ENCODE measurements around the gene KCNC1. TPM values are rescaled to one million over a fixed set of nuclear protein-coding genes. Genes with fewer than 3 reads are reported as not detected.

KCNC1 gene
- total RNA-seq, 2 donors from 2014 or later = not detected

- peak overlapping the region in 1 of 2 donors; percentile 22 for H3K27ac ChIP-seq
- H3K27me3 ChIP-seq (replicated peaks; ENCODE audit: insufficient read depth) = no peaks in the 10 kb centered on the region
- peak overlapping the region; percentile 1 for H3K4me3 ChIP-seq
- H3K36me3 ChIP-seq = no peaks in the 10 kb centered on the region
- no peaks in the 10 kb centered on the region for H3K9me3 ChIP-seq
- DNase-seq (ENCODE audit: low spot score) = peak; percentile 52
- no peak for TF ChIP-seq CTCF (IDR thresholded peaks at IDR 0.05)
- no peak for ATAC-seq (ENCODE audit: insufficient number of reproducible peaks, low FRiP score, low read depth)
- peaks cover 7 to 17% of the 10 kb centered on the region in 2 donors for H3K4me1 ChIP-seq (ENCODE audit: control insufficient read depth in 1 of 2, low read depth in 2 of 2)
These were observed 93.8 kb downstream of the KCNC1 start for GRCh38 chr11:17828311-17828751.

GRCh38 chr11:17831228-17831627 lies 96.6 kb downstream of the KCNC1 start:
- TF ChIP-seq CTCF (IDR thresholded peaks at IDR 0.05) = no peak
- no peak for ATAC-seq (ENCODE audit: insufficient number of reproducible peaks, low FRiP score, low read depth)
- Histone ChIP-seq H3K27me3 (replicated peaks; ENCODE audit: insufficient read depth) (no peaks in the 10 kb centered on the region), H3K9me3 (no peaks in the 10 kb centered on the region), H3K36me3 (no peaks in the 10 kb centered on the region), H3K27ac (no peak overlapping the region), H3K4me3 (no peak overlapping the region), H3K4me1 (ENCODE audit: control insufficient read depth in 1 of 2, low read depth in 2 of 2) (peaks cover 7 to 17% of the 10 kb centered on the region in 2 donors)
- no peak for DNase-seq (ENCODE audit: low spot score)

GRCh38 chr11:17831883-17832282 lies 97.3 kb downstream of the KCNC1 start:
- no peak for TF ChIP-seq CTCF (IDR thresholded peaks at IDR 0.05)
- no peak for ATAC-seq (ENCODE audit: insufficient number of reproducible peaks, low FRiP score, low read depth)
- no peaks in the 10 kb centered on the region for H3K9me3 ChIP-seq
- no peaks in the 10 kb centered on the region for H3K36me3 ChIP-seq
- no peak overlapping the region for H3K4me3 ChIP-seq
- H3K4me1 ChIP-seq (ENCODE audit: control insufficient read depth in 1 of 2, low read depth in 2 of 2) = peaks cover 7 to 17% of the 10 kb centered on the region in 2 donors
- H3K27me3 ChIP-seq (replicated peaks; ENCODE audit: insufficient read depth) = no peaks in the 10 kb centered on the region
- no peak overlapping the region for H3K27ac ChIP-seq
- no peak for DNase-seq (ENCODE audit: low spot score)

Other genes starting within 250 kb of the KCNC1 start
- under 1 TPM in 1 of 2 donors, not detected in 1; 0.68 TPM for gene USH1C, start 190.4 kb upstream of the KCNC1 start, total RNA-seq
- gene OTOG, start 187.5 kb upstream of the KCNC1 start, total RNA-seq = not detected
- gene MYOD1, start 15.2 kb upstream of the KCNC1 start, total RNA-seq = not detected

All from thoracic aorta (tissue), 2 donors.